NCI-H2171 (cell line): ENCODE results near the gene ZNF346.
"Not testable (repeated sequence)": the region's sequence is repeated elsewhere in the genome, so short reads cannot be mapped to it uniquely, and the experiment has no call there.

Experiments
- DNase-seq: peaks from one replicate; lab custom pipeline; 2025; lab: John Stamatoyannopoulos, UW

Gene ZNF346

DNA sequence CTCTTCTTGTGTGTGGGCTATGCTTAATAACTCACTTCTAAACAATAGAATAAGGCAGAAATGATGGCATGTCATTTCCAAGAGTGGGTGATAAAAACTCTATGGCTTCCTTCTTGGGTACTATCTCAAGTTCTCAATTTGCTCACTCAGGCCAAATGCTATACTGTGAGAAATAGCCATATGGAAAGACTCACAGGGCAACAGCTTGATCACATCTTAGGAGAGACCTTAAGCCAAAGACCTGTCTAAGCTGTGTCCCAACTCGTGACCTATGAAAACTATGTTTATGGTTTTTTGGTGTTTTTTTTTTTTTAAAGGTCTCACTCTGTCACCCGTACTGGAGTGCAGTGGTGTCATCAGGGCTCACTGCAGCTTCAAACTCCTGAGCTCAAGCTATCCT is 13.8 kb upstream of the ZNF346 start:
- DNase-seq = no peak

DNA sequence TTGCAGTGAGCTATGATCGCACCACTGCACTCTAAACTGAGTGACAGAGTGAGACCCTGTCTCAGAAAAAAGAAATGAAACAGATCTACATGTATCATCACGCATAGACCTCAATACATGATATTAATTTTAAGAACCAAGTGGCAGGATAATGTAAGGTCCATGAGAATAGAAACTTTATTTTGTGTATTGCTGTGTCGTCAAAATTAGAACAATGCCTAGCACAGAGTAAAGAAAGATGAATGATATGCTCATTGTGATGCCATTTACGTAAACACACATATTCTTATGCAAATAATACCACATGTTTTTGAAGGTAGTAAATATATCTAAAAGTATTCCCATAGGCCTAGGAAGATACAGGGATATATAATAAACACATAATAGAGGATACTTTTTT is 12.3 kb upstream of the ZNF346 start:
- DNase-seq = no peak

DNA sequence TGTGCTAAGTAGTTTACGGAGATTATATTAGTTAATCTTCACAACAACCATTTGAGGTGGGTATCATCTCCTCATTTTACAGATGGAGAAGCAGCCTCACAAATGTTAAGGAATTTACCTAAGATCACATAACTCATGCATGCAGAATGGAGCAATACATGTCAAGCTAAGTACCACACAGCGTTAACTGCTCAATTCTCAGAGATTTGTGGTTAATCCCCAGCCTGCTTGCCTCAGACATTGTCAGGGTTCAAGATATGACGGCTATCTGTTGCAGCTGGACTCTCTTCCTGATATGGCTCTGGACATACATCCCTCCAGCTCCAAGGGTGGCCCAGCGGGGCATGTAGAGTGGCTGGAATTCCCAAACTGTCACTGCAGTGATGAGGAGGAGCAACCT is 7.3 kb upstream of the ZNF346 start:
- no peak for DNase-seq

DNA sequence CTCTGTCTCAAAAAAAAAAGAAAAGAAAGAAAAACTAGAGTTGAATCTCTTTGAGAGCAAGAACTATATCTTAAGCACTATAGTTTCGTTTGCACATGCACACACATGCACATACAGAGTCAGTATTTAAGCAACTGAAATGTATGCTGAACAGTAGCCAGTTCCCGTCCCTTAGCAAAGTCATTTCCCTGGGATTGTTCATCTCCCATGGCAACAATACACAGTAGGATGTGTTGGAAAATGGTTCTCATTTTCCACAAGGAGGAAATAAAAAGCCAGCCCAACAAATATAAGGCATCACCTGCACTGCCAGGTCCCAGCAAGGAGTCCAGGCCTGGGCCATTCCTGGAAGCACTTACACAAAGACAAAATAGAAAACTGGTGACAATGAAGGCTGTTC is 4.2 kb upstream of the ZNF346 start:
- DNase-seq = no peak

DNA sequence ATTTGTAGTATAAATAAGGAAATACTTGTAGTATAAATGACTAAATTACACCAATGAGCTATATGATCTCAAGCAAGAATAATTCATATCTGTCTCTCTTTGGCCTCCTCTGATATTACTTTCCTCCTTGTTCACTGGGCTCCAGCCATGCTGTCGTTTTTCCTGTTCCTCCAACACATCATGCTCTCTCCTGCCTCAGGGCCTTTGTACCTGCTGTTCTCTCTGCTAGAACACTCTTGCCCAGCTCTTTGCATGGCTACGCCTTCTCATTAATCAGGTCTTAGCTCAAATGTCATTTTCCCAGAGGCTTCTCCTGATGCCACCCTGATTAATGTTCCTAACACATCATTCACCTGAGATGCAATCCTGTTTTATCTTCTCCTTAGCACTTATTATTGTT is 2.5 kb upstream of the ZNF346 start:
- no peak for DNase-seq

DNA sequence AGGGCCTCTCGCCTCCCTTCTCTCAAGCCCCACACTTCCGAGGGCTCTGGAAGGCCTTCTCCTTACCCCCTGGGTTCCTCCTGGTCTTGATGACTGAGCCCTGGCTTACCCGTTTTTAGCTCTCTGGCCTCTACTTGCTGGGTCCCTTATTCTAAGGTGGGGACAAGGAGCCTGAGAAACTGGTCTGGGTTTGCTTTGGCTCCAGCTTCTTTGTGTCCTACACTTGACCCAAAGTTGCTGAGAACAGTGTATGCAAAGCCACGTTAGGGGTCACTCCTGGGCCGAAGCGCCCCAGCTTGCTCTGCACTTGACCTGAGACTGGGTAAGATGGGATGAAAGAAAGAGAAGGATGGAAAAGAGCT is 788 bp downstream of the ZNF346 start:
- no peak for DNase-seq

DNA sequence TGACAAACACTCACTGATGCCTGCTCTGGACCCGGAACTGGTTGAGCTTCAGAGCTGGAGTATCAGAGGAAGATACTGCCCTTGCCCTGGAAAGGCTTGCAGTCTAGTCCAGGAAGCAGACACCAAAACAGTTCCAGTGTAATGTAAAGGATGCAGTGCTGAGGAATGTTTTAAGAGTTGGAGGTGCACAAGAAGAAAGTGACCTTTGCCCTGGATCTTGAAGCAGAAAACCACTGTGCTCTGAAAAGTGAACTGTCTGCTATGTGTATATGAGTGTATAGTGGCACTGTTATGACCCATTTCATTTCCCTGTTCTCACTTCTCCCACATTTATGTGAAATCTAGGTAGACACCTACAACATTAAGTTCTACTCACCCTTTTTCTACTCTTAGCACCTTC is 2.1 kb downstream of the ZNF346 start:
- DNase-seq = no peak

DNA sequence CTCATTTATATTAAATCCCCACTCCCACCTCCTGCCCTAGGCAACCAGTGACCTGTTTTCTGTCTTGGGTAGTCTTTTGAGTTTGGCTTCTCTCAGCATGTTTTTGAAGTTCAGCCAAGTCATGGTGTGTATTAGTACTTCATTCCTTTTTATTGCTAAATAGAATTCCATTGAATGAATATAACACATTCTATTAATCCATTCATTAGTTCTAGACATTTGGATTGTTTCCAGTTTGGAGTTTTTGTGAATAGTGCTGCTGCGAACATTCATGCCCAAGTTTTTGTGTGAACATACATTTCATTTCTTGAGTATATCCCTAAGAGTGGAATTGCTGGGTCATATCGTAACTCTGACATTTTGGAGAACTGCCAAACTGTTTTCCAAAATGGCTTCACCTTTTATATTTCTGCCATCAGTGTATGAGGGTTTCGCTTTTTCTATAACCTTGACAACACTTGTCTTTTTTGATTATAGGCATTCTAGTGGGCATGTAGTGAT is 2.7 kb downstream of the ZNF346 start:
- DNase-seq = no peak

DNA sequence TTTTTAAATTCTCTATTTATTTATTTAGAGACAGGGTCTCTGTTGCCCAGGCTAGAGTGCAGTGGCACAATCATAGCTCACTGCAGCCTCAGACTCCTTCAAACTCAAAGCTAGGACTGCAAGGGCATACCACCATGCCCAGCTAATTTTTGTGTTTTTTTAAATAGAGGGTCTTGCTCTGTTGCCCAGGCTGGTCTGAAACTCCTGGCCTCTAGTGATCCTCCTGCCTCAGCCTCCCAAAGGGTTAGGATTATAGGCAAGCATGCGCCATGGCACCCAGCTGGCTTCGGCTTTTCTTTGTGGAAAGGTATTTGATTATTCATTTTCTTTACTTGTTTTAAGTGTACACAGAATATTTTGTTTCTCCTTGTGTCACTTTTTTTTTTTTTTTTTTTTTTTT is 5.2 kb downstream of the ZNF346 start:
- no peak for DNase-seq

DNA sequence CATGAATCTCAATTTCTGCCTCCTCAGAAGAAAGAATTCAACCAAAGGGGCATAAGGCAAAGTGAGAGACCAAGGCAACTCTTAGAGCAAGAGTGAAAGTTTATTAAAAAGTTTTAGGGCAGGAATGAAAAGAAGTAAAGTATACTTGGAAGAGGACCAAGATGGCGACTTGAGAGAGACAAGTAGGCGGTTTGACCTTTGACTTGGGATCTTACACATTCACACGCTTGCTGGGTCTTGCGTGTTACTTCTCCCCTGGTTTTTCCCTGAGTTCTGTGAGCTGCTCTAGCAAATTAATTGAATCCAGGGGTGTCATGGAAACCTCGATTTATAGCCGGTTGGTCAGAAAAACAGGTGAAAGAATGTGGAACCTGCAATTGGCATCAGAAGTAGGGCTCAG is 7.0 kb downstream of the ZNF346 start:
- no peak for DNase-seq

DNA sequence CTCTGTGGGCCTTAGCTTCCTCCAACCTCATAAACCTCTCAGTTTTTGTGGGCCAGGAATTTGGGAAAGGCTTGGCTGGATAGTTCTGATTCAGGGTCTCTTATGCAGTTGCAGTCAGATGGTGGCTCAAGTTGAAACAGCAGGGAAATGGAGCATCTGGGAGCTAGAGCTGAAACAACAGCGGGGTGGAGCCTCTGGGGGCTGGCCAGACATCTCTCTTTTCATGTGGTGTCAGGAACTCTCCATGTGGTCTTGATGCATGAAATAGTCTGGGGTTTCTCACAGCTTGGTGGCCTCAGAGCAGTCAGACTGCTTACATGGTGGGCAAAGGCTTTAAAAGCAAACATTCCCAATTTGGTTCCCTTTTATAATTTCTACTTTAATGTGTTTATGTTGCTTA is 13.5 kb downstream of the ZNF346 start:
- peak; percentile 2 for DNase-seq

DNA sequence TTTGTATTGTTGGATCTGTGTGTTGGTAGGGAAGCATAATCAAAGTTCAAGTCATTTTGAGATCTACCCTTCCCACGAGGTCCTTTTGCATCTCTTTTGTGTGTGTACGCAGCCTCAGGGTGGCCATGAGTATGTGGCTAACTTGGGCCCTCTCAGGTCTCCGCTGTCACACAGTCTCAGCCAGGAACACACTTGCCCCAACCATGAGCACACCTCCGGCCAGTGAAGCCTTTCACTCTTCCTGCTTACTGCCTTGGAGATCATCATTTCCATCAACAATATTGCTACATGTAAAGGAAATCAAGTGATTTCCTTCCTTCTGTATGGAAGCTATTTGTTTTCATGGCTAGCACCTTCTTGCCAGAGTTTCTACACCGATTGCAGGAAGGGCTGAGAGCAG is 13.9 kb downstream of the ZNF346 start:
- DNase-seq = no peak

DNA sequence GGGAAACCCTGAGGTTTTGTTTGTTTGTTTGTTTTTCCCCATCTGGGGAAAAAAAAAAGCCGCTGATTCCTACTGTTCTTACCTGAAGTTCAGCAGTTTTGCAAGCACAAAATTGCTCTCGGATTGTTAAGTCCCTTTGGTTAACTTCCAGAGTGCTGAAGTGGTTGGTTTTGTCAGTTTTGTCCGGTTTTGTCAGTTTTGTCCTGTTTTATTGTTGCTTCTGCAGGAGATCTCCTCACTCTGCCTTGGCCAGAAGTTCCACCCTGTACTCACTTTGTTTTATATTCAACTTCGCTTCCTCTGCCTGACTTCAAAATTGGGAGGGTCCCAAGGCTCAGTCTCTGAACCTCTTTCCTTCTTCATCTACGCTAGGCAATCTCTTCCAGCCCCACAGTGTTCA is 14.4 kb downstream of the ZNF346 start:
- DNase-seq = no peak

DNA sequence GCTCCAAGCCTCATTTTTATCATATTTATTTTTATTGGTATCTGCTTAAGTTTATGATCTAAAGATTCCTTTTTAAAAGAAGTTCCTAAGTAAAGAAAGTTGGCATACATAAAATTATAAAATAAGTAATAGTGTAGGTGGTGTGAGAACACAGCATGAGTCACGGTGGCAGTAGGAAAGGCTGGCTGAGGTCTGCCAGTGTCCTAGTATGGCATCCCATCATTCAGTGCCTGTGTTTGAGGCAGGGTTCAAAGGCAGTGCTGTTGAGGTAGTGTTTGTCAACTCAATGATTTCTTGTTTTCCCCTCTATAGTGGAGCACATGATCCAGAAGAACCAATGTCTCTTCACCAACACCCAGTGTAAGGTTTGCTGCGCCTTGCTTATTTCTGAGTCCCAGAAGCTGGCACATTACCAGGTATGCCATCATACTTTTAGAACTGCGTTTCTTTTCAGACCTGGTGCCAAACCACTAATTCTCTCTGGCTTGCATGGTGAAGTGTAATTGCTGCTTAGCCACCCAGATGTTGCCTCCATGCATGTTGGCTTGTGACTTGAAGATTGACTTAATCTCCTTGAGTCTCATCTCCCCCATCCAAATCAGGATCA is 18.4 kb downstream of the ZNF346 start:
- no peak for DNase-seq

DNA sequence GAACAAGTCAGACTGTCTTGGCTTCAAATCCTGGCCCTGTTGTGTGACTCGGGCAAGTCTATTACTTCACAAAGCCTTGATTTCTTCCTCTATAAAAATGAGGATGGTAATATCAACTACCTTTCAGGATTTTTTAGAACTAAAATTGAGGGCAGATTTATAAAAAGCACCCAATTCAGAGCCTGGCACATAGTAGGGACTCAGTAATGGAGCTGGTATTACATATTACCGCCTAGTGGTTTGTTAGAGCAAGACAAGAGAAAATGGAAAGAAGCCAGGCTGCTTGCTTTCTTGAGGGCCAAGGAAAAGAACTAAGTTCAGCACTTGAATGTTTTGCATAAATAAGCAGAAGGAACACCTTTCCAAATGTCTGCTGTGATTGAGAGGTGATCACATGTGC is 19.4 kb downstream of the ZNF346 start:
- DNase-seq = no peak

DNA sequence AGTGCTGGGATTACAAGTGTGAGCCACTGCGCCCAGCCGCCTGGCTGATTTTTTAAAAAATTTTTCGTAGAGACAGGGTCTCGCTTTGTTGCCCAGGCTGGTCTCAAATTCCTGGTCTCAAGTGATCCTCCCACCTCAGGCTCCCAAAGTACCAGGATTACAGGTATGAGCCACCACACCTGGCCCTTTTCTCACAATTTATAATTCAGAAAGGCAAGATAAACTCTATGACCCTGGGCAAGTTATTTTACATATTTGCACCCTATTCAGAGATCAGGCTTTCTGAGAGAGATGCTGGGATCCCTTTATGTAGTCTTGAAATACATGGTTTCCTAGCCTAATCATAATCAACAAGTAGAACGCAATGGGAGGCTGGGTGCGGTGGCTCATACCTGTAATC is 20.6 kb downstream of the ZNF346 start:
- no peak for DNase-seq

DNA sequence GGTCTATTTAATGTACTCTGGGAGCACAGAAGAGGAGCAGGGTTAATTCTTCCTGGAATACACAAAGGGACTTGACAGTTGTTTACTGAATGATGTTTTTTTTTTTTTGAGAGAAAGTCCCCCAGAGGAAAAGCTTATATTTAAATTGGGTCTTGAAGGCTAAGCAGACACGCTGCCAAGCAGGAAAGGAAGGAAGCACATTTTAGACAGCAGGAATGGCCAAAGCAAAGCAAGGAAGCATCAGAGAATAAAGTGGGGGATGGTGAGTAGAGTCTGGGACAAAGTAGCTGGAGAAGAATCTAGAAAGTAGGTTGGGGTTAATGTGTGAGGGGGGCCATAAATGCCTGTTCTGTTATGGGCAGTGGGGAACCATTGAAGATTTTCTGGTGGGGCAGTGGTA is 21.5 kb downstream of the ZNF346 start:
- DNase-seq = no peak

DNA sequence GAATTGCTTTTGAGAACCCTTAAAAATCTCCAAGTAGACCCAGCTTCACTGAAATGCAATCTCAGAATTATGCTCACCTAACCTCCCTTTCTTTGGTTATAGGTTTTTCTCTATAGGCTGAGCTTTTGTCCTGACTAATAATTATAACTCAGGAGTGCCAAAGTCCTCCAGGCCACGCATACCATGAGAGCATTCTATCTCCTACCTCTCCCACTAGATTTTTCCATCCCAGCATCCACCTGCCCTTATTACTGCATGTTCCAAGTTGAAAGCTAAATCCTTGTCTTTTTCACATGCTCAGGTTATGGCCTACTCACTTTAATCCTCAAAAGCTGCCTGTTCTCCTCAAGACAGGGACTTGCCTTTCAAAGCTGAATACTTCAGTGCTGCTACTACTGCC is 22.1 kb downstream of the ZNF346 start:
- DNase-seq = no peak

DNA sequence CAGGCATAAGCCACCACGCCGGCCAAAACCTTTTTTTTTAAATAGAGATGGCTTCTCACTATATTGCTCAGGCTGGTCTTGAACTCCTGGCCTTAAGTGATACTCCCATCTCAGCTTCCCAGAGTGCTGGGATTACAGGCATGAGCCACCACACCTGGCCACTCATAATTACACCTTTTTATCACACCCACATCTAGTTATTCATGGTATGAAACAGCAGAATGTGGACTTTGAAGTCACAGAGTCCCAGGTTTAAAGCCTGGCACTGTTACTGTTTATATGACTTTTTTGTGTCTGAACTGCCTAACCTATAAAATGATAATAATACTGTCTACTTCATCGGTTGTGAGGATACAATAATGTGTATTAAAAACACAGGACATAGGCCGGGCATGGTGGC is 23.1 kb downstream of the ZNF346 start:
- DNase-seq = no peak

DNA sequence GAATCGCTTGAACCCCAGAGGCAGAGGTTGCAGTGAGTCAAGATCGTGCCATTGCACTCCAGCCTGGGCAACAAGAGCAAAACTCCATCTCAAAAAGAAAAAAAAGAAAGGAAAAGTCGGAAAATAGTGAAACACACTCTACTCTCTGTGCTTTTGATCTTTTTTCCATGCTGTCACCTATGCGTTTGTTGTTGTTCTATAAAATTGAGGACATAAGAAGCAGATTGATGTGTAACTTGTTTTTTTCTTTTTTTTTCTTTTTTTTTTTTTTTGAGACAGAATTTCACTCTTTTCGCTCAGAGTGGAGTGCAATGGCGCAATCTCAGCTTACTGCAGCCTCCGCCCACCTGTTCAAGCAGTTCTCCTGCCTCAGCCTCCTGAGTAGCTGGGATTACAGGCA is 26.0 kb downstream of the ZNF346 start:
- not testable (repeated sequence) for DNase-seq

DNA sequence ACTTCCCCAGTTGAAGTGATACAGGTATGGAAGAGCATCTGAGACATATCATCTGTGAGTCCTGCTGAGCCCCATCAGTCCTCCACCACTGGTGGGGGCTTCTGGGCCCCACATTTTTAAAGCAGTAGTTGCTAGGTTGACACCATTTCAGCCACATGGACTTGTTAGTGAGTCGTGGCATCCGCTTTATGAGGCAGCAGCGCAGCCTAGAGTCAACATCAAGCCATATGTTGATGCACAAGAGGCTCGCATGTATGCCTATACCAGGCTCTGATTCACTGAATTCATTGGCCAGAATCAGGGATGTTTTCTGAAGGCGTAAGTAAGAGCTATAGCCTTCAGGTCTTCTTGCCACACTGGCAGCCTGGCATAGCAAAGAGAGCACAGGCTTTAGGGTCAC is 26.8 kb downstream of the ZNF346 start:
- DNase-seq = no peak

DNA sequence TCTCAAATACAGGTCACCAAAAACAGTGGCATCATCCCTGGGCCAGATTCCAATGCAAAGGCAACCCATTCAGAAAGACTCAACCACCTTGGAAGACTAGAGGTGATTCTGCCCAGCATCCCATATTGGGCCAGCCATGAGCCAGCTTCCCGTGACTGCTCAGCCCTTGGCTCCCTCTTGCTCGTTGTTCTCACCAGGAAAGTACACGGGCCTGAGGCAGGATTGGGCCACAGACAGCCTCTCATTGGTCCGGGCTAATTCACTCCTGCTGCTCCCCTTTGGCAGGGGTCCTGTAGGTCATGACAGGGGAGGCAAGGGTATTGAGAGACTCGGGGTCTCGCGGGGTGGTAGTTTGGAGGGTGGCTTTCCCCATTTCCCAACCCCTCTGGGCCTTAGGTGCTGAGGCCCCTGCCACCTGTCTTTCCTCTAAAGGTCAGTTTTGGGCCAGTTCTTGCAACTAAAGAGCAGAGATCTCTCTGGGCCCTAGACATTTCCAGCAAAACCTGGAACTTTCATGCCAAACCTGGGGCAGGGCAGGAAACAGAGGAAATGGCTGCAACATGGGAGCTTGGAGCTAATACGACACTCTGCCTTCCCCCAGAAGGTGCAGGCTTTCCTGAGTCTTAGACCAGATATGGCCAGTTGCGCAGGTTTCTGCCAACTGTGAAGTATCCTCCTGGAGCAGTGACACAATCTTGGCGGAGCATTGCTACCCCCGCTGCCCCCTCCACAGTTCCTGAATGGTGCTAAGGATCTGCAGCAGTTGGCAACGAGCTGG is 42.2 kb downstream of the ZNF346 start:
- DNase-seq = no peak

DNA sequence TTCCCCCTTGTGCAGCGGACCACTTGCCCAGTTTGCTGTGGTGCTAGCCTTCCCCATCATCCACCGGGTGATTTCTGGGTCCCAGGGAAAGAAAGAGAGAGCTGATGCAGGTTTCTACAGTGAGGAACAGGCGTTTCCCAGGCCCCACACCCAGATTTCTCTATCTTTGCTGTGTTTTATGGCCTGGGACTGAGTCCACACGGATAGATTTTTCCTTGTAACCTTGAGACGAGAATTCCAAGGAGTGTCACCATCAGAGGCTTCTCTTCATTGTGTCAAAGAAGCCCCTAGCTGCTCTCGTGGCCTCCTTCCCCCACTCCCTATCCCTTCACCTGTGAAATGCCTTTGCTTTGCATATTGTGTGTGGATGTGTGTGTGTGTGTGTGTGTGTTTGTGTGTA is 43.0 kb downstream of the ZNF346 start:
- DNase-seq = no peak

DNA sequence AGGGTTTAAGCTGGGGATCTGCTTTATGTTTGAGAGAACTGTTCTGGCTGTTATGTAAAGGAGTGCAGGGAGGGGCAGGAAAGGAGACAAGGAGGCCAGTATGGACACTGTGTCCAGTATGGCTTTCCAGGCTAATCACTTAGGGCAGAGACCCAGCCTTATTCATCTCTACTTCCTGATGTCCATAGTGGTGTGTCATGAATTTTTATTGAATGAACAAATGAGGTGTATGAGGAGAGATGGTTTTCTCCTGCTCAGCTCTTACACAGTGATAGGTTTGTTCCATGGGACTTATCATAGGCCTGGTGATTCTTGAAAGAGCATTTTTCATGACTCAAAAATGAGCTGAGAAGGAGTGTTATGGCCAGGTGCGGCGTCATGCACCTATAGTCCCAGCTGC is 43.7 kb downstream of the ZNF346 start:
- DNase-seq = no peak
